HG02678 (cell line): Measurements from ENCODE around the gene UNCX.

Experiments
- ATAC-seq: cut with Tn5 transposase; IDR thresholded peaks from one replicate; pipeline ENCODE4 v1.9.1; 2021; ENCODE audit warnings: mild to moderate bottlenecking, moderate library complexity; ENCODE audit not compliant: unreplicated experiment

Gene UNCX

GRCh38 chr7:1242606-1243289 is 10.1 kb downstream of the UNCX start:
- ATAC-seq, result no peak

- ATAC-seq, result no peak
Measured at GRCh38 chr7:1243290-1243963, 10.8 kb downstream of the UNCX start.

- no peak for ATAC-seq
Measured at GRCh38 chr7:1243964-1244416, 11.3 kb downstream of the UNCX start.

GRCh38 chr7:1244700-1245523 is 12.2 kb downstream of the UNCX start:
- ATAC-seq, result no peak

- ATAC-seq, result no peak
Measured at GRCh38 chr7:1245524-1246050, 12.9 kb downstream of the UNCX start.

- ATAC-seq, result no peak
Measured at GRCh38 chr7:1246160-1246870, 13.6 kb downstream of the UNCX start.

GRCh38 chr7:1246871-1247526 is 14.3 kb downstream of the UNCX start:
- no peak for ATAC-seq

- ATAC-seq, result no peak
Measured at GRCh38 chr7:1247527-1248041, 14.9 kb downstream of the UNCX start.

- no peak for ATAC-seq
Measured at GRCh38 chr7:1248143-1248915, 15.7 kb downstream of the UNCX start.

- ATAC-seq, result no peak
Measured at GRCh38 chr7:1248916-1249581, 16.4 kb downstream of the UNCX start.

- ATAC-seq, result no peak
Measured at GRCh38 chr7:1249731-1250130, 17.1 kb downstream of the UNCX start.

GRCh38 chr7:1250901-1251300 is 18.2 kb downstream of the UNCX start:
- ATAC-seq, result no peak

- ATAC-seq, result no peak
Measured at GRCh38 chr7:1251796-1252539, 19.3 kb downstream of the UNCX start.

GRCh38 chr7:1252540-1253090 is 19.9 kb downstream of the UNCX start:
- ATAC-seq, result no peak

- ATAC-seq, result no peak
Measured at GRCh38 chr7:1253681-1254181, 21.1 kb downstream of the UNCX start.

- no peak for ATAC-seq
Measured at GRCh38 chr7:1254281-1255079, 21.8 kb downstream of the UNCX start.
